H1 (cell line): ENCODE results near the gene OR2B2. TPM values are rescaled to one million over a fixed set of nuclear protein-coding genes. Genes with fewer than 3 reads are reported as not detected.

Experiments
- CTCF ChIA-PET: fragments of 300-600 bp; sonication (Branson Sonifier 250); formaldehyde crosslinking; loops from one replicate; lab custom pipeline; 2021; ENCODE audit not compliant: partially characterized antibody; lab: Charles Lee
- POLR2A ChIA-PET: fragments of 300-600 bp; sonication (Branson Sonifier 250); formaldehyde crosslinking; loops from one replicate; lab custom pipeline; 2021; ENCODE audit warnings: inconsistent platforms; ENCODE audit not compliant: partially characterized antibody; lab: Charles Lee
- DNase-seq, 2 experiments: peaks; one replicate each; pipeline versions ENCODE4 v3.0.0 to v3.0.0-alpha.2; 2010 to 2022; ENCODE audit warnings: low spot score in 2 of 2, low read depth in 1 of 2, mixed read lengths in 1 of 2
- FAIRE-seq: peaks from 2 replicates; lab custom pipeline; 2011; peaks lifted over from hg19 to GRCh38; lab: Jason Lieb, UNC
- H2AFZ ChIP-seq: 2 replicates; pipeline ENCODE4 v1.8.1; 2012; ENCODE audit warnings: low read length, inconsistent platforms
- H2AK5ac ChIP-seq: 2 replicates; pipeline ENCODE4 v1.6.1; 2013; ENCODE audit warnings: low read depth, low read length
- H2BK120ac ChIP-seq: replicated peaks from 2 replicates; pipeline ENCODE3; 2013; ENCODE audit warnings: low read depth, low read length, inconsistent platforms
- H2BK12ac ChIP-seq: 2 replicates; pipeline ENCODE4 v1.6.1; 2013; ENCODE audit warnings: low read depth, low read length
- H2BK15ac ChIP-seq: 2 replicates; pipeline ENCODE4 v1.6.1; 2013; ENCODE audit warnings: low read length
- H2BK20ac ChIP-seq: 2 replicates; pipeline ENCODE4 v1.6.1; 2013; ENCODE audit warnings: low read length
- H2BK5ac ChIP-seq: 2 replicates; pipeline ENCODE4 v1.6.1; 2013; ENCODE audit warnings: low read depth, low read length
- H3K14ac ChIP-seq: 2 replicates; pipeline ENCODE4 v1.6.1; 2013; ENCODE audit warnings: inconsistent platforms; ENCODE audit not compliant: insufficient read length
- H3K18ac ChIP-seq: 2 replicates; pipeline ENCODE4 v1.6.1; 2013; ENCODE audit warnings: low read length; ENCODE audit errors: extremely low read depth
- H3K23ac ChIP-seq: 2 replicates; pipeline ENCODE4 v1.6.1; 2013; ENCODE audit warnings: inconsistent platforms; ENCODE audit not compliant: insufficient read length
- H3K23me2 ChIP-seq: 2 replicates; pipeline ENCODE4 v1.6.1; 2013; ENCODE audit warnings: low read depth, low read length
- H3K27ac ChIP-seq: 2 replicates; pipeline ENCODE4 v1.6.1; 2011; ENCODE audit warnings: low read depth, low read length, inconsistent platforms
- H3K27me3 ChIP-seq, 4 experiments: replicated peaks in 1 of 4; 1 replicate in 1 of 4; 2 replicates in 3 of 4; pipeline versions ENCODE4 v1.6.1 to v1.8.1; 2011 to 2013; ENCODE audit warnings: low read length in 3 of 4, mild to moderate bottlenecking in 3 of 4, inconsistent platforms in 2 of 4, mixed read lengths in 2 of 4, moderate library complexity in 1 of 4; ENCODE audit not compliant: control insufficient read depth in 3 of 4, insufficient read depth in 3 of 4; ENCODE audit errors: extremely low read depth in 1 of 4
- H3K36me3 ChIP-seq, 4 experiments: 2 replicates each; pipeline versions ENCODE4 v1.6.1 to v1.8.1; 2011 to 2013; ENCODE audit warnings: mild to moderate bottlenecking in 4 of 4, low read length in 3 of 4, moderate library complexity in 2 of 4, control low read depth in 1 of 4, inconsistent platforms in 1 of 4; ENCODE audit not compliant: insufficient read depth in 4 of 4, control insufficient read depth in 2 of 4
- H3K4ac ChIP-seq: replicated peaks from 2 replicates; pipeline ENCODE3; 2013; ENCODE audit warnings: low read length, low read depth, mixed read lengths, inconsistent platforms; ENCODE audit not compliant: insufficient read length
- H3K4me1 ChIP-seq, 4 experiments: replicated peaks in 1 of 4; 1 replicate in 1 of 4; 2 replicates in 3 of 4; pipeline versions ENCODE4 v1.6.1 to v1.8.1; 2011 to 2013; ENCODE audit warnings: low read length in 3 of 4, inconsistent platforms in 2 of 4, mixed read lengths in 1 of 4; ENCODE audit not compliant: insufficient read depth in 4 of 4, control insufficient read depth in 3 of 4
- H3K4me2 ChIP-seq, 2 experiments: 2 replicates each; pipeline versions ENCODE4 v1.6.1 to v1.8.1; 2011 to 2013; ENCODE audit warnings: low read depth in 2 of 2, low read length in 2 of 2, control low read depth in 1 of 2, inconsistent platforms in 1 of 2, mild to moderate bottlenecking in 1 of 2; ENCODE audit not compliant: insufficient read depth in 1 of 2
- H3K4me3 ChIP-seq, 4 experiments: fragments of 200-600, 300-600 bp in 1 of 4; sonication (generic), shearing (Covaris generic), sonication (Bioruptor Twin) in 1 of 4; 2 replicates each; pipeline versions ENCODE4 v1.5.1 to v1.8.1; 2011 to 2016; ENCODE audit warnings: low read length in 4 of 4, low read depth in 3 of 4, control low read depth in 2 of 4, inconsistent platforms in 2 of 4, mild to moderate bottlenecking in 2 of 4, mixed read lengths in 1 of 4, moderate library complexity in 1 of 4; ENCODE audit not compliant: insufficient read depth in 2 of 4; ENCODE audit errors: extremely low read depth in 1 of 4
- H3K56ac ChIP-seq: replicated peaks from 2 replicates; pipeline ENCODE3; 2013; ENCODE audit warnings: low read depth, mild to moderate bottlenecking, mixed read lengths, low read length, inconsistent platforms; ENCODE audit not compliant: insufficient read length
- H3K79me1 ChIP-seq: 2 replicates; pipeline ENCODE4 v1.6.1; 2013; ENCODE audit warnings: low read depth, low read length, control low read depth
- H3K79me2 ChIP-seq, 2 experiments: 2 replicates each; pipeline versions ENCODE4 v1.6.1 to v1.8.1; 2012 to 2013; ENCODE audit warnings: low read length in 2 of 2, mild to moderate bottlenecking in 2 of 2, inconsistent platforms in 1 of 2; ENCODE audit not compliant: insufficient read depth in 2 of 2, control insufficient read depth in 1 of 2
- H3K9ac ChIP-seq, 4 experiments: replicated peaks in 1 of 4; 1 replicate in 1 of 4; 2 replicates in 3 of 4; pipeline versions ENCODE4 v1.6.1 to v1.8.1; 2011 to 2013; ENCODE audit warnings: low read depth in 3 of 4, low read length in 3 of 4, control low read depth in 2 of 4, mild to moderate bottlenecking in 2 of 4, moderate library complexity in 2 of 4, inconsistent platforms in 1 of 4; ENCODE audit errors: extremely low read depth in 1 of 4
- H3K9me3 ChIP-seq, 2 experiments: 2 replicates each; pipeline versions ENCODE4 v1.6.1 to v1.8.1; 2012 to 2013; ENCODE audit warnings: mild to moderate bottlenecking in 2 of 2, moderate library complexity in 2 of 2, control low read depth in 1 of 2, inconsistent platforms in 1 of 2, low read depth in 1 of 2, low read length in 1 of 2, mixed read lengths in 1 of 2; ENCODE audit not compliant: insufficient read depth in 2 of 2
- H4K20me1 ChIP-seq, 2 experiments: replicated peaks in 1 of 2; 2 replicates each; pipeline versions ENCODE3 to v1.8.1; 2011 to 2013; ENCODE audit warnings: inconsistent platforms in 2 of 2, low read length in 2 of 2, mild to moderate bottlenecking in 1 of 2; ENCODE audit not compliant: insufficient read depth in 2 of 2, control insufficient read depth in 1 of 2
- H4K5ac ChIP-seq: 2 replicates; pipeline ENCODE4 v1.6.1; 2013; ENCODE audit warnings: low read length, low read depth, mixed read lengths, inconsistent platforms; ENCODE audit not compliant: insufficient read length
- H4K8ac ChIP-seq: 2 replicates; pipeline ENCODE4 v1.8.0; 2013; ENCODE audit warnings: mild to moderate bottlenecking, moderate library complexity, low read length, inconsistent platforms; ENCODE audit not compliant: insufficient read depth; ENCODE audit errors: extremely low read depth
- H4K91ac ChIP-seq: replicated peaks from 2 replicates; pipeline ENCODE3; 2013; ENCODE audit warnings: low read length, mixed read lengths, inconsistent platforms; ENCODE audit not compliant: insufficient read length
- BRCA1 ChIP-seq: IDR thresholded peaks from 2 replicates; pipeline ENCODE4 v1.6.1; 2012; ENCODE audit warnings: low read depth, low read length, improper control_type of control experiment
- FOSL1 ChIP-seq: IDR thresholded peaks from 2 replicates; pipeline ENCODE4 v1.6.1; 2011; ENCODE audit warnings: mild to moderate bottlenecking, low read depth, low read length, moderate library complexity; ENCODE audit not compliant: insufficient read depth
- GTF2F1 ChIP-seq: IDR thresholded peaks from 2 replicates; pipeline ENCODE4 v1.6.1; 2012; ENCODE audit warnings: low read depth, low read length, improper control_type of control experiment, borderline replicate concordance
- HDAC6 ChIP-seq: IDR thresholded peaks from one replicate; pipeline ENCODE4 v1.7.1; 2012; ENCODE audit warnings: low read depth, mild to moderate bottlenecking, inconsistent platforms, low read length, moderate library complexity
- JUND ChIP-seq: IDR thresholded peaks from 2 replicates; pipeline ENCODE4 v1.6.1; 2011; ENCODE audit warnings: mild to moderate bottlenecking, improper control_type of control experiment, low read length
- KDM5A ChIP-seq: fragments of 200-600 bp; IDR thresholded peaks from 2 replicates; pipeline ENCODE4 v1.7.1; 2012; ENCODE audit warnings: mild to moderate bottlenecking, low read length, inconsistent platforms, mixed read lengths
- MAFK ChIP-seq: IDR thresholded peaks from 2 replicates; pipeline ENCODE4 v1.6.1; 2012; ENCODE audit warnings: low read depth, mild to moderate bottlenecking, improper control_type of control experiment, low read length
- NRF1 ChIP-seq: IDR thresholded peaks from 2 replicates; pipeline ENCODE4 v1.6.1; 2011; ENCODE audit warnings: mild to moderate bottlenecking, low read depth, low read length, improper control_type of control experiment
- RAD21 ChIP-seq, 2 experiments: IDR thresholded peaks in 1 of 2; conservative IDR thresholded peaks in 1 of 2; 2 replicates each; pipeline ENCODE4 v1.6.1; 2011; ENCODE audit warnings: low read depth in 2 of 2, low read length in 2 of 2, improper control_type of control experiment in 1 of 2, inconsistent platforms in 1 of 2, mild to moderate bottlenecking in 1 of 2, moderate library complexity in 1 of 2
- RXRA ChIP-seq: IDR thresholded peaks from 2 replicates; pipeline ENCODE4 v1.6.1; 2011; ENCODE audit warnings: low read depth, mild to moderate bottlenecking, low read length, moderate library complexity; ENCODE audit not compliant: insufficient read depth
- ZNF274 ChIP-seq: IDR thresholded peaks from 2 replicates; pipeline ENCODE4 v1.7.0; 2012; ENCODE audit warnings: low read length, borderline replicate concordance; ENCODE audit errors: extremely low read depth
- WGBS, 2 experiments: shearing (Covaris generic) in 1 of 2; methylation state at CpG; one replicate each; pipeline versions ENCODE4 v1.1.6 to v1.1.7; 2013 to 2015; ENCODE audit warnings: low lambda C conversion rate in 2 of 2, mixed read lengths in 2 of 2, inconsistent platforms in 1 of 2, low coverage in 1 of 2, missing lambda C conversion rate in 1 of 2; ENCODE audit not compliant: insufficient replicate concordance in 2 of 2, insufficient coverage in 1 of 2, insufficient read length in 1 of 2; ENCODE audit errors: extremely low coverage in 1 of 2, missing lambda C conversion rate in 1 of 2; 5-methylcytosine and 5-hydroxymethylcytosine counted together
- polyA plus RNA-seq, 7 experiments: library from polyadenylated mRNA; depleted of rRNA in 3 of 7; stranded (reverse) in 5 of 7; unstranded in 2 of 7; fragments of >200 nt in 5 of 7; fragments of 200-250 nt in 2 of 7; gene quantifications; 1 replicate in 5 of 7; 2 replicates in 1 of 7; 4 replicates in 1 of 7; pipeline versions ENCODE4 v1.2.1 to v1.2.3, GENCODE V29; 2011 to 2013; ENCODE audit warnings: missing spikeins in 2 of 7, mixed read lengths in 2 of 7
- total RNA-seq: library from RNA; stranded (reverse); fragmentation: NEBNext Ultra II Directional; extraction: Animal tissue kit (Norgen Biotek cat#: 25700); gene quantifications from 2 replicates; pipeline ENCODE4 v1.2.1, GENCODE V29; 2021

OR2B2 gene
- total and polyA plus RNA-seq, 2 of the 8 experiments (the other 6 are each of a cell fraction or from before 2014, with no cell fraction given), result not detected

GRCh38 chr6:27867051-27867944 is 44.9 kb downstream of the OR2B2 start:
- Histone ChIP-seq H2AK5ac (no peak overlapping the region), H3K4me2 (peak overlapping the region; percentile 74 to 91), H2BK12ac (no peak overlapping the region; the same call in 1 of the 2 replicates), H3K23ac (no peak overlapping the region), H3K9ac (peak overlapping the region; percentile 82 to 99 (median 96)), H3K18ac (peak overlapping the region; percentile 86; the same call in 1 of the 2 replicates), H4K91ac (peak overlapping the region; percentile 13), H3K4me1 (peaks cover 0 to 12% (median 2%) of the 10 kb centered on the region in 4 experiments; a peak in 3 of 7 replicates), H3K4ac (peak overlapping the region; percentile 0), H2BK5ac (peak overlapping the region; percentile 82), H3K14ac (no peak overlapping the region), H2BK20ac (no peak overlapping the region), H2AFZ (no peak overlapping the region), H4K20me1 (no peaks in the 10 kb centered on the region), H3K36me3 (no peaks in the 10 kb centered on the region), H3K79me2 (no peaks in the 10 kb centered on the region), H4K8ac (no peak overlapping the region), H4K5ac (peak overlapping the region; percentile 75), H3K9me3 (peaks cover 0 to 11% of the 10 kb centered on the region in 2 experiments; a peak in 1 of 4 replicates), H3K56ac (peak overlapping the region; percentile 94), H3K4me3 (peak overlapping the region; percentile 61 to 86 (median 79)), H2BK15ac (no peak overlapping the region), H3K79me1 (no peaks in the 10 kb centered on the region), H3K27me3 (no peaks in the 10 kb centered on the region), H3K27ac (peak overlapping the region; percentile 90), H2BK120ac (peak overlapping the region; percentile 88), H3K23me2 (peaks cover 8% of the 10 kb centered on the region)
- DNase-seq (peak in 1 of 2 experiments; percentile 94), FAIRE-seq (no peak)
- POLR2A ChIA-PET, result interaction anchor here (0.6 to 40.3 kb wide), 45 partner anchors 3 to 1847 kb away, joined by 3 to 3039 read pairs (median 23); a partner anchor contains a TSS
- CTCF ChIA-PET, result interaction anchor here (1.0 to 3.2 kb wide), 6 partner anchors 23 to 36 kb away, joined by 3 to 19 read pairs (median 4); a partner anchor contains a TSS
- WGBS, 2 experiments, result 3% methylated on average over 45 of the region's 45 CpGs; no CpG with 5 or more reads in 1 of the 2 experiments
- no peak for TF ChIP-seq FOSL1
- TF ChIP-seq JUND, result no peak
- TF ChIP-seq RAD21 (IDR thresholded peaks at IDR 0.05 in 1 of 2, conservative IDR thresholded peaks at IDR 0.05 in 1 of 2; ENCODE audit: low read depth in 2 of 2, low read length in 2 of 2), result no peak
- TF ChIP-seq ZNF274, result no peak
- TF ChIP-seq KDM5A, result no peak
- no peak for TF ChIP-seq RXRA
- TF ChIP-seq GTF2F1, result peak; percentile 98
- TF ChIP-seq MAFK, result no peak
- no peak for TF ChIP-seq HDAC6
- peak; percentile 1; the same call in 1 of the 2 replicates for TF ChIP-seq NRF1
- TF ChIP-seq BRCA1, result no peak
